ENCODE measurements around the gene EEF2KMT.
"Not testable (repeated sequence)": the region's sequence is repeated elsewhere in the genome, so short reads cannot be mapped to it uniquely, and the experiment has no call there.

EEF2KMT gene

DNA sequence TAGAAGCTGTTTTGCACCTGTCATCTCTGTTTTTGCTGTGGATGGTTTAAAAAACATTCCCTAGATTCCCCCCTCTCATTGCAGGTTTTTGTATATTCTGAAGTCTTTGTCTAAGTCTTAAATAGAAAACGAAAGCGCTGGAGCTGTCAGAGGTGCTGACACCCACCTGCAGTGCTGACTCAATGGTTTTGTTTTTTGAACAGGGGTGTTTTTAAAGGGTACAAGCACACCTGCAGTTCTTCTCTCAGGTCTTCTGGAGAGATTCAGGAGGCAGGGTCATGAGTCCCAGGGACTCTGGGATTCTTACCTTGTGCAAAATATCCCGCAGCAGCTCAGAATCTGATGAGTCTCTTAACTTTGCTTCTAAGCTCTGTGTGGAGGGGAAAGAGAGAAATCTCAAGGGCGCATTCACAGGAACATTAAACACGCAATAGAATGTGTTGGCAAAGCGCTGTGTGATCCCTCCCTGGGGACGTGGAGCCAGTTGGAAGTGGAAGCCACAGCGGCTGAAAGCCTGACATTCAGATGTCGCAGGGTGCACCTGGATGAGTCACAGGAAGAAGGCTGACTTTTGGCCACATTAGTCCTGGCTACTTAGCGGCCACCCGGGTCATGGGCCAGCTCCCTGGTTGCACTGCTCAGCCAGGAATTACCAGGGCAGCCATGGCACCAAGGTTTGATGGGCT is 2.3 kb downstream of the EEF2KMT start:
- DNase-seq: not testable (repeated sequence)

DNA sequence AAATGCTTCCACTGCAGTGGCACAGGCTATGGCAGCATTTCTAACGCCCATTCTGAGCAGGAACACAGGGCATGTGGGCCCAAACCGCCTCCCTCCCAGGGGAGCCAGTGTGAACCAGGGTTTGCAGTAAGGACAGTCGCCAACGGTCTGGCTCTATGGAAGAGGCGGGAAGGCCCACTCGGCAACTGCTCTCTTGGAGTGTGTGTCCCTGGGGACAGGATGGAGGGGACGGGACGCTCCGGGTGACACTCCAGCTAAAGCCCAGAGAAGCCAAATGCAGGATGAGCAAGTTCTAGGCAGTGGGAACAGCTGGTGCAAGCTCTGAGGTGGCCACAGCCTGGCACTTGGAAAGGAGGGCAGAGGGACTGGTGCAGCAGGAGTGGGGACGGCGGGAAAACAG is 3.8 kb downstream of the EEF2KMT start:
- DNase-seq: not testable (repeated sequence)

DNA sequence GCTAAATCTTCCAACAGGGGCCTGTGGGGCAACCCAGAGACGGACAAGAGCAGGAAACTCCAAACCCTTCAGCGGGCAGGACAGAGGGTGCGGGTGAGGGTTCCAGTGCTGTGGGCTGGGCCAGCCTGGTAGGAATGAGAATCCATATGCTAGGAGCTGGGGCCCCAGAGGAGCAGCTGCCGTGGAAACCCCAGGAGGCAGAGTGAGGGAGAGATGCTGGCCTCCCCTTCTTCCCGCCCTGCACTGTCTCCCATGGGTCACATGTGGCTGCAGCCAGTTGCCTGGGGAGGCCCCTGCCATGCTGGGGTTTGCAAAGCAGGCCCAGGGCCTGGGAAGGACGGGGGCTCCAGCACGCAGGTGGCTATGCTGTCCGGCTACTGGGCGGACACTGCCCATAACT is 4.5 kb downstream of the EEF2KMT start:
- not testable (repeated sequence) for DNase-seq

GRCh38 chr16:5090592-5090991 is 7.0 kb downstream of the EEF2KMT start:
- DNase-seq: not testable (repeated sequence)

DNA sequence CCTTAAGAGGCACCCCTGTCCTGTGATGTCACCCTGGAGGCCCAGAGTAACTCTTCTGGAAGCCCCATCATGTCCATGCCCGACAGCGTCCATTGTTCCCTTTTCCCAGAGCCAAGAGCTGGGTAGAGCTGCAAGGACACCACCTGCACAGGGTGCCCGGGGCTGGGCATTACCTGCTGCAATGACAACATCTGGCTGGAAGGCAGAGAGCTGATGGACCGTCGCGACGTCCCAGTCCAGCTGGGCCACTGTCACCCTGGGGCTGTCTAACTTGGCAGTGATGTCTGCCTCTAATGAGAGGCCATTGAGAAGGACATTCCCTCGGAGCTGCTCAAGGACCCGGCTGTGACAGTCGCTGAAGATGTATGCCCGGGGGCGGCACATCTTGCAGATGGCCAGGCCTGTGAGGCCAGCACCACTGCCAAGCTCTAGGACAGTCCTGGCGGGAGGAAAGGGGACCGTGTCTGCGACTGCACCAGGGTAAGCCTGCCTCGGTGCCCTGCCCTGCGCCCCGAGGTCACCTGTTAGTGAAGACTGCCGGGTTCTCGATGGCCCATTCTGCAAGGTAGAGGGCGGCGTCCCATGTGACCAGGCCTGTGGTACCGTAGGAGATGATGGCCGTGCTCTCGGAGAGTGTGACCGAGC is 7.6 kb downstream of the EEF2KMT start:
- DNase-seq: not testable (repeated sequence)

- not testable (repeated sequence) for DNase-seq
Observed at GRCh38 chr16:5088936-5089335, 8.7 kb downstream of the EEF2KMT start.

GRCh38 chr16:5088086-5088790 is 9.4 kb downstream of the EEF2KMT start:
- not testable (repeated sequence) for DNase-seq

DNA sequence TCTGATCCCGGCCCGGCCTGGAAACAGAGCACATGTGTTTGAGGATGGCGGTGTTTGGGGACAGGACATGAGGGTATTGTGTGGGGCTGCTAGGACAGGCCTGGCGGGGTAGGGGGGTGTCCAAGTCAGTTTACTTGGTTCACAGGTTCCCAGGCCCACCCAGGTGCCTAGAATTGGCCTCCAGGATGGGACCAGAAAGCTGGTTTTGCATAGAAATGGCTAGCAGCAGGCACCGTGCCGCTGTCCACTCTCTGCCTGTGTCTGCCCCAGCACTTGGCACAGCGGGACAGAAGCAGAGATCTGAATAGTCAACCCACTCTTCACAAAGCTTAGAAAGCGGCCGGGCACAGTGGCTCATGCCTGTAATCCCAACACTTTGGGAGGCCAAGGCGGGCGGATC is 11.9 kb downstream of the EEF2KMT start:
- not testable (repeated sequence) for DNase-seq

- not testable (repeated sequence) for DNase-seq
Observed at GRCh38 chr16:5084802-5085201, 12.8 kb downstream of the EEF2KMT start.

- DNase-seq: not testable (repeated sequence)
Observed at GRCh38 chr16:5084099-5084731, 13.4 kb downstream of the EEF2KMT start.

- not testable (repeated sequence) for DNase-seq
Observed at GRCh38 chr16:5083646-5084045, 13.9 kb downstream of the EEF2KMT start.

GRCh38 chr16:5080996-5081395 is 16.6 kb downstream of the EEF2KMT start:
- DNase-seq: not testable (repeated sequence)

- not testable (repeated sequence) for DNase-seq
Observed at GRCh38 chr16:5080461-5080860, 17.1 kb downstream of the EEF2KMT start.

- no peak for DNase-seq
Observed at GRCh38 chr16:5078626-5079025, 19.0 kb downstream of the EEF2KMT start.

GRCh38 chr16:5077304-5077703 is 20.3 kb downstream of the EEF2KMT start:
- DNase-seq: no peak

DNA sequence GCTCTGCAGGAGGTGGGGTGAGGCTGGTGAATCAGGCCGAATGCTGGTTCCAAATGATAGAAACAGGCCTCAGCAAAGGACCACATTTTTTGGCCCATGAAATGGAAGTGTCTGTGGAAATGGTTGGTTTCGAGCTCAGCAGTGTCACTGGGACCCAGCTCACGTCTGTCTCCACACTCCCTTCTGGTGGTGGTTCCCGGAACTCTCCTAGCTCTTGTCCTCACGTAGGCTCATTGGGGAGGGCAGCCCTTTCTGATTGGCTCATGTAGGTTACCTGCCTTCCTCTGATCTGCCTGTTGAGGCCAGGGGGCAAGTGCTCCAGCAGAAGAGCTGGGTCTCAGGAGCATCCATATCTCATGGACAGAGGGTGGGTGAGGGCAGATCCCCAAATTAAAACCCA is 22.0 kb downstream of the EEF2KMT start:
- no peak for DNase-seq

DNA sequence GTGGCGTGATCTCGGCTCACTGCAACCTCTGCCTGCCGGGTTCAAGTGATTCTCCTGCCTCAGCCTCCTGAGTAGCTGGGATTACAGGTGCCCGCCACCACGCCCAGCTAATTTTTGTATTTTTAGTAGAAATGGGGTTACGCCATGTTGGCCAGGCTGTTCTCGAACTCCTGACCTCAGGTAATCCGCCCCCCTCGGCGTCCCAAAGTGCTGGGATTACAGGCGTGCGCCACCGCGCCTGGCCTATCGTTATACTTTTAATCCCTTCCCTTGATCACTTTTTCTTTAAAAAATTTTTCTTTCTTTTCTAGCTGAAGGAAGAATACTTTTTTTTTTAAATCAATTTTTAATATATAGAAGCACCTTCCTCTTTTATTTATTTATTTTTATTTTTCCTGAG is 23.8 kb downstream of the EEF2KMT start:
- not testable (repeated sequence) for DNase-seq

DNA sequence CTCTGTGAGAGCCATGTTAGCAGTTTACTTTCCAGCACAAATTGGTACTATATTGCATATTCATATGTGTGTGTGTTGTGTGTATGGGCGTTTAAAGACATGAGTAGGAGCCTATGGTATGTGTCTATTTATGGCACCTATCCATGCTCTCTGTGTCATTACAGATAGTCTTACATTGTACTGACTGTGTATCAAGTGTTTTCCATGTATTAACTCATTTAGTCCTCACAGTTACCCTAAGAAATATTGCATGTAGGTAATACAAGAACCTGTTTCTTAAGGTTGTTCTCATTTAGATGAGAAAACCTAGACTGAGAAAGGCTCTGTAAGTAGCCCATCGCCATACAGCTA is 24.3 kb downstream of the EEF2KMT start:
- DNase-seq: no peak

DNA sequence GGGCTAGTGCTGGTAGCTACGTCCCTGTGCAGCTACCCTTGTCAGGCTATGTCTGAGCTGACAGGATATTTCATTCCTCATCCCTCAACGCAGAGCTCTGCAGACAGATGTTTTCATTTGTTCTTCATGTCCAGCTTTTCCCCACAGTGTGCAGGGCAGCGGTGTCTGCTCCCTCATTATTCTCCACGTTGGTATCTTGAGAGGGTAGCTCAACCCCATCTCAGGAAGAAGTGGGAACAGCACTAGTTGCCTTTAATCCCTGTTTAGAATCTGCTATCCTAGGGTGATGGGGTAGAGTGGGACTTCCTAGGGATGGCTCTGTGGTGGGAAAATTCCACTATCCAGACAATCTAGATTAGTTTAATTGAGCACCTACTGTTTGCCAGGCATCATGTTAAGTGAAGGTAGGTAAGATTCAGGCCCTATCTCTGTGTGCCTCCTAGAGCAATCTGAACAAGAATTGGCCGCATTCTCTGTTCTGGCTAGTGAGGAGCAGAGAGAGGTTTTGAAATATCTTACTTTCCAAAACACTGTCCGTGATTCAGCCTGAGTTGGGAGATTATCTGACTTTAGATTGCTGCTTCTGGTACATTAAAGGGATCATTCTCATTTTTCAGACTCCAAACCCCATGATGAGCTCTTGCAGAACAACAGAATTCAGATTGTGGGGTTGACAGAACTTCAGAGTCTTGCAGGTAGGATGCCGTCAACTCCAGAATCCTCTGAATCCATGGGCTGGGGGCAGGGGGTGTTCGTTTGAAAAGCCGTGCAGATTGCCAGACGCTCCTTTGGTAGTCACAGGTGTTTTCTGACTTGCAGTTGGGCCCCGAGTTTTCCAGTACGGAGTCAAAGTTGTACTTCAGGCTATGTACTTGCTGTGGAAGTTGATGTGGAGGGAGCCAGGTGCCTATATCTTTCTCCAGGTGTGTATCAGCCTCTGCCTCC is 25.0 kb downstream of the EEF2KMT start:
- no peak for DNase-seq

GRCh38 chr16:5071681-5072333 is 25.8 kb downstream of the EEF2KMT start, which contains the start of gene ALG1:
TSS of gene ALG1 (plus strand) at chr16:5071843. CDS start at chr16:5071850, 7 bp downstream.
- DNase-seq: no peak

DNA sequence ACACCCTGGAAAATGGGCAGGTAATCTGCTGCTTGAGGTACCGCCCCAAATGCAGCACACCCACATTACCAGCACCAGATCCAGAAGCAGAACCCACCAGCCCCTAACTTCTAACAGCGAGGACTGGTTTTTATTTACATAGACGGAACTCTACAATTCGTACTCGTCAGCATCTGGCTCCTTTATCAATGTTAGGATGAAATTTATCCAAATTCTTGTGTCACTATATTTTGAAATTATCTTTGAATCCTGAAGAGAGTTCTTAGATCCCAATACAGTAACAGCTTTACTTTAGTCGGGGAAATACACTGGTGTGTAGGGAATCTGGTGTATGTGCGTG is 26.3 kb downstream of the EEF2KMT start:
- no peak for DNase-seq
